Heart left ventricle (tissue), 13 donors: ENCODE data around the gene ARHGAP10.

Experiments
- POLR2A ChIP-seq, 2 donors: fragments of 450-650 bp; IDR thresholded peaks; one replicate each; pipeline ENCODE4 v1.6.1; 2017; ENCODE audit warnings: antibody characterized with exemption in 2 of 2, mild to moderate bottlenecking in 2 of 2, moderate library complexity in 2 of 2
- TF ChIP-seq, protein P1 (sequence below), 12 donors: fragments of 200-600 bp; sonication (generic) in 4 of 12; IDR thresholded peaks; one replicate each; pipeline versions ENCODE4 v1.5.0 to v1.8.0; 2018 to 2022; ENCODE audit warnings: antibody characterized with exemption in 12 of 12, mild to moderate bottlenecking in 5 of 12
- donor health status: ischemic (EF 13 %, LVEDD 7.1; RV severe dilation, severe dysfunction).
- donor health status: DM: no; HTN: yes; CAD: no.
- donor health status: DM: no; HTN: no; CAD: no.
- donor health status: ischemic (EF 25% LVEDD 6.9; RV normal size, moderate dysfunction).
- donor health status: ischemic (EF 25% LVEDD 5.7; RV mildly dilated, moderate dysfunction).
- donor health status: ischemic (EF 35%, LVEDD 5.7; RV mildly dilated, moderate dysfunction).
- donor health status: nonischemic (EF 11% LVEDD 7.7; RV severe dilation, severe dysfunction).
- donor health status: DM: yes; HTN: yes; CAD: no.
- donor health status: PGD.
- donor health status: ischemic (EF 29% LVEDD 5.4; RV normal size, mild dysfunction).
- donor health status: nonischemic (EF 23%, LVEDD 6.1; RV moderate dilation, normal function).

DNA sequence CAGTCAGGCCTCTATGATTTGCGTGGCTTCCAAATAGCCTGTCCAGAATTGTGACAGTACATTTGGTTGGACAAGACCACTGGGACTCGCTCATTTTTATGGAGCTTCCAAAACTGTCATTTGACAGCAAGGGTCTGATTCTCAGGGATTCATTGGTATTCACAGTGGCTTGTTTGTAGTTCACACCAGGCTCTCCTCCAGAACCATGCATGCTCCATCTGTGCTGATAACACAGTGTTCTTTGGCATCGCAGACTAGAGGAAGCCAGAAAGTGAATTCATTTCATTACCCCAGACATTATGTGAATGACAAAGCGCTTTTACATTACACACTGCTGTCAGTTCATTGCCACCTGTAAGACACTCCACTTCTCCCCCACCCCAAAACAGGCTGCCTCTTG lies 208.3 kb downstream of the ARHGAP10 start:
- TF ChIP-seq, protein P1, sequence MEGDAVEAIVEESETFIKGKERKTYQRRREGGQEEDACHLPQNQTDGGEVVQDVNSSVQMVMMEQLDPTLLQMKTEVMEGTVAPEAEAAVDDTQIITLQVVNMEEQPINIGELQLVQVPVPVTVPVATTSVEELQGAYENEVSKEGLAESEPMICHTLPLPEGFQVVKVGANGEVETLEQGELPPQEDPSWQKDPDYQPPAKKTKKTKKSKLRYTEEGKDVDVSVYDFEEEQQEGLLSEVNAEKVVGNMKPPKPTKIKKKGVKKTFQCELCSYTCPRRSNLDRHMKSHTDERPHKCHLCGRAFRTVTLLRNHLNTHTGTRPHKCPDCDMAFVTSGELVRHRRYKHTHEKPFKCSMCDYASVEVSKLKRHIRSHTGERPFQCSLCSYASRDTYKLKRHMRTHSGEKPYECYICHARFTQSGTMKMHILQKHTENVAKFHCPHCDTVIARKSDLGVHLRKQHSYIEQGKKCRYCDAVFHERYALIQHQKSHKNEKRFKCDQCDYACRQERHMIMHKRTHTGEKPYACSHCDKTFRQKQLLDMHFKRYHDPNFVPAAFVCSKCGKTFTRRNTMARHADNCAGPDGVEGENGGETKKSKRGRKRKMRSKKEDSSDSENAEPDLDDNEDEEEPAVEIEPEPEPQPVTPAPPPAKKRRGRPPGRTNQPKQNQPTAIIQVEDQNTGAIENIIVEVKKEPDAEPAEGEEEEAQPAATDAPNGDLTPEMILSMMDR (IDR thresholded peaks at IDR 0.05) = no peak
- no peak for TF ChIP-seq POLR2A (IDR thresholded peaks at IDR 0.05)
